PC-3 (cell line): Measurements from ENCODE around the gene VASN. TPM values are rescaled to one million over a fixed set of nuclear protein-coding genes. Genes with fewer than 3 reads are reported as not detected.
A peak's percentile ranks its signal among the peaks of the same experiment; 100 is the strongest.

Experiments
- ATAC-seq: fragments of 200-7000 bp; cut with Tn5 transposase; 2 replicates; pipeline ENCODE4 v1.9.1; 2020; ENCODE audit warnings: mild to moderate bottlenecking, moderate library complexity
- BruUV-seq: library from RNA; stranded (reverse); fragments of 400-500 nt; replicated peaks from 2 replicates; lab custom pipeline; 2021; lab: Mats Ljungman, UMichigan
- CTCF ChIA-PET: fragments of 300-600 bp; sonication (Branson Sonifier 250); formaldehyde crosslinking; loops from one replicate; lab custom pipeline; 2022; ENCODE audit warnings: antibody characterized with exemption; lab: Charles Lee
- POLR2A ChIA-PET: fragments of 300-600 bp; sonication (Branson Sonifier 250); formaldehyde crosslinking; loops from one replicate; lab custom pipeline; 2022; ENCODE audit warnings: antibody characterized with exemption; ENCODE audit not compliant: unreplicated experiment; lab: Charles Lee
- DNase-seq: peaks from one replicate; pipeline ENCODE4 v3.0.0-alpha.2; 2015
- H2AFZ ChIP-seq: fragments of 300-600 bp; sonication (generic); 2 replicates; pipeline ENCODE4 v1.6.0; 2016; ENCODE audit warnings: antibody characterized with exemption, low read length
- H3F3A ChIP-seq: fragments of 300-600 bp; sonication (generic); one replicate; pipeline ENCODE4 v1.6.0; 2017; ENCODE audit warnings: antibody characterized with exemption, low read length, control low read depth, mild to moderate bottlenecking; ENCODE audit not compliant: unreplicated experiment
- H3K27ac ChIP-seq: fragments of 300-600 bp; sonication (generic); 2 replicates; pipeline ENCODE4 v1.5.1; 2016; ENCODE audit warnings: mild to moderate bottlenecking, low read length
- H3K27me3 ChIP-seq: fragments of 300-600 bp; sonication (generic); 2 replicates; pipeline ENCODE4 v1.6.1; 2016; ENCODE audit warnings: low read length, mixed read lengths
- H3K36me3 ChIP-seq: fragments of 300-600 bp; sonication (generic); 2 replicates; pipeline ENCODE4 v1.6.1; 2016; ENCODE audit warnings: low read depth, mixed run types, low read length, mixed read lengths
- H3K4me1 ChIP-seq: fragments of 300-600 bp; sonication (generic); 2 replicates; pipeline ENCODE4 v1.5.1; 2016; ENCODE audit warnings: low read length; ENCODE audit not compliant: insufficient read depth
- H3K4me2 ChIP-seq: fragments of 300-600 bp; sonication (generic); 2 replicates; pipeline ENCODE4 v1.6.0; 2016; ENCODE audit warnings: low read length
- H3K4me3 ChIP-seq: fragments of 300-600 bp; sonication (generic); 2 replicates; pipeline ENCODE4 v1.5.1; 2016; ENCODE audit warnings: mild to moderate bottlenecking, low read length, mixed read lengths
- H3K79me2 ChIP-seq: fragments of 300-600 bp; sonication (generic); 2 replicates; pipeline ENCODE4 v1.6.1; 2017; ENCODE audit warnings: low read length, mixed read lengths
- H3K9ac ChIP-seq: fragments of 300-600 bp; sonication (generic); 2 replicates; pipeline ENCODE4 v1.6.0; 2016; ENCODE audit warnings: mild to moderate bottlenecking, low read length
- H3K9me2 ChIP-seq: fragments of 300-600 bp; sonication (generic); replicated peaks from 2 replicates; pipeline ENCODE4 v1.6.1; 2016; ENCODE audit warnings: mixed run types, low read length, mixed read lengths
- H3K9me3 ChIP-seq: fragments of 300-600 bp; sonication (generic); 2 replicates; pipeline ENCODE4 v1.6.1; 2016; ENCODE audit warnings: low read length, mixed read lengths
- H4K20me1 ChIP-seq: fragments of 300-600 bp; sonication (generic); 2 replicates; pipeline ENCODE4 v1.6.1; 2016; ENCODE audit warnings: low read length, mixed read lengths
- CTCF ChIP-seq: fragments of 300-600 bp; sonication (generic); conservative IDR thresholded peaks from 2 replicates; pipeline ENCODE4 v1.5.1; 2017; ENCODE audit warnings: antibody characterized with exemption, low read depth, mild to moderate bottlenecking, low read length
- EZH2 ChIP-seq: fragments of 300-600 bp; sonication (generic); IDR thresholded peaks from one replicate; pipeline ENCODE4 v1.6.1; 2017; ENCODE audit warnings: antibody characterized with exemption, mild to moderate bottlenecking, low read length; ENCODE audit not compliant: unreplicated experiment
- EZH2phosphoT487 ChIP-seq: fragments of 300-600 bp; sonication (generic); IDR thresholded peaks from 2 replicates; pipeline ENCODE4 v1.6.1; 2018; ENCODE audit warnings: mild to moderate bottlenecking, antibody characterized with exemption, low read length, borderline replicate concordance
- intact Hi-C: fragments of 100-400 bp; cut with micrococcal nuclease; formaldehyde crosslinking; loops from 2 replicates; pipeline ENCODE4 v1.9.0; 2023
- total RNA-seq: library from RNA; depleted of rRNA; stranded (reverse); fragments of >200 nt; gene quantifications from 2 replicates; pipeline ENCODE4 v1.2.3, GENCODE V29; 2014

VASN gene
- total RNA-seq, 1 experiment from 2014 or later, result 12.2 TPM

DNA sequence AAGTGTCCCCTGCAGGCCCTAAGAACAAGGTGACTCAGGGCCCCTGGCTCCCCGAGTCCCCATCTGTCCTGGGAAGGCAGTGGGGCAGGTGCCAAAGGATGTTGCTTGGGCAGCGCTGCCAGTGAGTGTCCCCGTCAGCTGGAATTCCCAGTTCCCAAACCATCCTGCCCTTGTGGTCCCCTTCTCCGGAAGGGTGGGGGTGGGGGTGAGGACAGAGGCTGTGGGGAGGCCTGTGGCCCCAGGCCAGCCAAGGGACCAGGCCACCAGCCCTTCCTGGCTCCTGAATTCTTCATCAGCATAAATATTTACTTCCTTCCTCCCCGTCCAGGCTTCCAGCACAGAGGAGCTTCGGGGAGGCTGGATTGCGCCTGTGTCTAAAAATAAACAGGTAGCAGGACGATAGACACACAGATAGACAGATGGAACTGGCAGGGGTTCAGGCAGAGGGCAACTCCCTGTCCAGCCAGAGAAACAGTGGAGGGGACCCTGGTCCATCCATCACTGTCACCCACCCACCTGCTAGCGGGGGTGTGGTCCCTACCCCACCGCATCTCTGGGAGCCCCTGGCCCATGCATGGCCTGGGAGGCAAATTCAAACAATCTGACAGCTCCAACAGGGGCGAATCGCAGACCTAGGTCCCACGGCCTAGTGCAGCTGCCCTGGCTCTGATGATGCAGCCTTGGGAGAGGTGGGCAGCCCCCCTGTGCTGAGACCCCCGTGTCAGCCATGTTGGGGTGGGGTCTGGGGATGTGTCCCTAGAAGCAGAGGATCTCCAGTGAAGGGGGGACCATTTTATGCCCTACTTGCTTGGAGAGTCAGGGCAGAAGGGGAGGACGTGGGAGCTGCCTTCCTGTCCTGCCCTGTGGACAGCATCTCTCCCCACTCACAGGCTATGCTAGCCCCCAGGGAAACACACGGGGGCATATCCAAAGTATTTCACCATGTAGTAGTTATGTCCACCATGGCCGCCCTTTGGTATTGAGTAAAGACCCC, 42.6 kb upstream of the VASN start:
- no peaks in the 10 kb centered on the region for H3K27me3 ChIP-seq
- no peaks in the 10 kb centered on the region for H3K4me1 ChIP-seq
- CTCF ChIA-PET, result interaction anchor here (0.6 to 3.1 kb wide), 3 partner anchors 39 to 562 kb away, joined by 9 to 21 read pairs (median 10); no protein-coding TSS in a partner anchor
- BruUV-seq, result no TSS peak
- no peak overlapping the region for H3K9ac ChIP-seq
- DNase-seq (no peak), ATAC-seq (peak; percentile 15; the same call in 1 of the 2 replicates)
- H3F3A ChIP-seq, result no peaks in the 10 kb centered on the region
- no peaks in the 10 kb centered on the region for H3K9me3 ChIP-seq
- H3K36me3 ChIP-seq, result no peaks in the 10 kb centered on the region
- POLR2A ChIA-PET, result interaction anchor here (0.5 kb wide), 1 partner anchor 172 kb away, joined by 3 read pairs; no protein-coding TSS in a partner anchor
- no peaks in the 10 kb centered on the region for H3K9me2 ChIP-seq
- H2AFZ ChIP-seq, result no peak overlapping the region
- H3K4me2 ChIP-seq, result no peak overlapping the region
- no peak for TF ChIP-seq EZH2
- TF ChIP-seq CTCF, result no peak
- H4K20me1 ChIP-seq, result no peaks in the 10 kb centered on the region
- H3K79me2 ChIP-seq, result peaks cover 11% of the 10 kb centered on the region
- no peak overlapping the region for H3K27ac ChIP-seq
- intact Hi-C loops, result no loop called here
- no peak overlapping the region for H3K4me3 ChIP-seq

GRCh38 chr16:4330277-4330874, 41.3 kb upstream of the VASN start:
- CTCF ChIA-PET, result interaction anchor here (0.6 to 3.1 kb wide), 4 partner anchors 40 to 130 kb away, joined by 5 to 9 read pairs (median 6); no protein-coding TSS in a partner anchor
- no peaks in the 10 kb centered on the region for H4K20me1 ChIP-seq
- no peaks in the 10 kb centered on the region for H3K36me3 ChIP-seq
- H3K9me2 ChIP-seq, result no peaks in the 10 kb centered on the region
- intact Hi-C loops, result loop anchor here (1.0 kb wide), 1 partner anchor 42 kb away; no protein-coding TSS in a partner anchor
- H3K27ac ChIP-seq, result no peak overlapping the region
- H3K9ac ChIP-seq, result no peak overlapping the region
- no peaks in the 10 kb centered on the region for H3K27me3 ChIP-seq
- ATAC-seq, result peak; percentile 93
- peak; percentile 83 for TF ChIP-seq CTCF
- no peak for TF ChIP-seq EZH2phosphoT487
- no peaks in the 10 kb centered on the region for H3F3A ChIP-seq
- BruUV-seq, result no TSS peak
- H3K4me2 ChIP-seq, result no peak overlapping the region
- H3K4me1 ChIP-seq, result no peaks in the 10 kb centered on the region
- H3K4me3 ChIP-seq, result no peak overlapping the region
- H3K9me3 ChIP-seq, result no peaks in the 10 kb centered on the region
- POLR2A ChIA-PET, result no interaction called here
- peak; percentile 66 for DNase-seq
- H2AFZ ChIP-seq, result no peak overlapping the region
- H3K79me2 ChIP-seq, result peaks cover 4% of the 10 kb centered on the region; the same call in 1 of the 2 replicates
